Stimulated activated CD8-positive, alpha-beta memory T cell treated with anti-CD3 and anti-CD28 coated beads, Interleukin-7, amount 100 ng/mL, for 24 hours (primary cell): ENCODE measurements around the gene GINS3.

Experiments
- DNase-seq: peaks from one replicate; pipeline ENCODE4 v3.0.0-alpha.2; 2020; ENCODE audit warnings: low read depth

GINS3 gene

DNA sequence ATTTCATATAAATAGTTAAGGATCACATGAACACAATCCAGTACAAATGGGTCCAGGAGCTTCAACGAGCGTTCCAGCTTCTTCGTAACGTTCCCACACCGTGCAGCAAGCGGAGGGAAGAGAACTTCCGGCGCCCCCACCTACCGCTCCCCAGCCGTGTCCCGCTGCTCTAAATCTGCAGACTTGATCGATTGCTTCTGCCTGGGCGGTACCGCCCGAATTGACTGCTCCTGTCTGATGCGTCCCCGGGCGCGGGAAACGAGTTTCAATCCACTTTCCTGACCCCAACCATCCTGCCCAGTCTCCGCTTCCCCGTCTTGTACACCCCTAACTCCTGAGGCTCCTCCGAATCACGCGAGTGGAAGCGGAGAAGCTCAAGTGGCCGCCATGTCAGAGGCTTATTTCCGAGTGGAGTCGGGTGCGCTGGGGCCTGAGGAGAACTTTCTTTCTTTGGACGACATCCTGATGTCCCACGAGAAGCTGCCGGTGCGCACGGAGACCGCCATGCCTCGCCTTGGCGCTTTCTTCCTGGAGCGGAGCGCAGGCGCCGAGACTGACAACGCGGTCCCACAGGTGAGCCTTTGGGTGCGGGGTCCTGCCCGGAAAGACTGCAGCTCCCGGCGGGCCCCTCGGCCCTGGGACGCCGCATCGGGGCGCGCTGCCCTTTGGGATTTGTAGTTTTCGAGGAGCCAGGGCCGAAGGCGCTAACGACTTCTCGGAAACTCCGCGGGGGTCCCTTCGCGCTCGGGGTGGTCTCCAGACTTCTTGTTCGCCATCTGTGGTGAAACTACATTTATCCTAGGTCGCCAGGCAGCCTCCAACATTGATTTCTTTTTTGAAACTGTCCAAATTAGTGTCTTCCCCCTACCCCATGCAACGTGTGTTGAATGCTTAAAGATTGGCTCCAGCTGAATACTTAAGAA is at the start of gene GINS3:
TSS of gene GINS3 (plus strand) at position 257 of the 923 bp plus-strand sequence. CDS start at position 388, 131 bp downstream.
- DNase-seq = peak; percentile 75

DNA sequence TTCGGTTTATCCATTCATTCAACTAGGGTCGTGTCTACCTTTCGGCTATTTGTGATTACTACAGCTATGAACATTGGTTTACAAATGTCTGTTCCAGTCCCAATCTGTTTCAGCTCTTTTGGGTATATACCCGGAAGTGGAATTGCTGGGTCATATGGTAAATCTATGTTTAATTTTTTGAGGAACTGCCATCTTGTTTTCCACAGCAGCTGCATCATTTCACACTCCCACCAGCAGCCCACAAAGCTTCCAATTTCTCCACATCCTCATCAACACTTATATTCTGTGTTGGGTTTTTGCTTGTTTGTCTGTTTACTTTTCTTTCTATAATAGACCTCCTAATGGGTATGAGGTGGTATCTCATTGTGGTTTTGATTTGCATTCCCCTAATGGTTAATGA is 48.7 kb upstream of the GINS3 start:
- no peak for DNase-seq

DNA sequence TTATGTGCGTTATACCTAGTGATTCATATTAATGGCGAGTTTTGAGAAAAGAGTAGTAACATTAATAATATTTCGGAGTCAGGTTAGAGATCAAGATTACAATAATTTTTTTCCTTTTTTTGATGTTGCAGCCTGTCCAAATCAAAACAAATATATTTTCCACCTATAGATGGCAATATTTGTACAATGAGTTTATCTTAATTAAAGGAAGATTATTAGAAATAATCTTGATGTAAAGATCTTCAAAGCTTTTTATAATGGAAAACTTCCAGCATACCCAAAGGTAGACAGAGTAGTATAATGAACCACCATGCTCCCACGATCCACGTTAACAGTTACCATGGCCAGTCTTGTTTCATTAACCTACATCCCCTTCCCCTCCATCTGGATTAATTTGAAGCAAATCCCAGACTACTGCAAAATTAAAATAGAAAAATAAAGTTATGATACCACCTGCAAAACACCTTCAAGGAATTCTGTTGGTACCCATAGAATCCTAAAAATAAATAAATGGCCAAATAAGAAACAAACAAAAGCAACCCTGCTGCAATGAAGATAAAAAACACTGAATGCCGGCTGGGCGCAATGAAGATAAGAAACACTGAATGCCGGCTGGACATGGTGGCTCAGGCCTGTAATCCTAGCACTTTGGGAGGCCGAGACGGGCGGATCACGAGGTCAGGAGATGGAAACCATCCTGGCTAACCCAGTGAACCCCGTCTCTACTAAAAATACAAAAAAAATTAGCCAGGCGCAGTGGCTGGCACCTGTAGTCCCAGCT is 46.5 kb upstream of the GINS3 start:
- no peak for DNase-seq

DNA sequence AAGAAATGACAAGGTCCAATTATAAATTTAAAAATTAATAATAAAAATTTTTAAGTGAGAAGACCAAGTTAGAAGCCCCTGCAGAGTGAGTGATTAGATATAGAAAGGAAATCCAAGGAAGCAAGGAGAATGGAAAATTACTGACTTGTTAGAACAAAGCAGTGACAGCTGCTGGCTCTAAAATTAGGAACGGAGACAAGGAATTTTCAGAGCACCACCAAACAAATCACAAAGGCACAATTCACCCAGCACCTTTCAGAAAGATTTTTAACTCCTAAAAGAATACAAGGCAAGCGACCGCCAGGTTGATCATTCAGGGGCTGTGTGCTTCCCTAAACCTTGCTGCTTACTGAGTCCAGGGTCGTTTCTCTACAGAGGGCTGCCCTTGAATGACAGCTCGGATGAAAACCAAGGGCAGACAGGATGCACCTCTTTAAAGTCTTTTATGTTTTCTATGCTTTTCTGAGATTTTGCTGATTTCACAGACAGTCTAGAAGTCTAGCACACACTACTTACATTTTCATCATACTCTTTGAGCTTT is 45.4 kb upstream of the GINS3 start:
- DNase-seq = no peak

DNA sequence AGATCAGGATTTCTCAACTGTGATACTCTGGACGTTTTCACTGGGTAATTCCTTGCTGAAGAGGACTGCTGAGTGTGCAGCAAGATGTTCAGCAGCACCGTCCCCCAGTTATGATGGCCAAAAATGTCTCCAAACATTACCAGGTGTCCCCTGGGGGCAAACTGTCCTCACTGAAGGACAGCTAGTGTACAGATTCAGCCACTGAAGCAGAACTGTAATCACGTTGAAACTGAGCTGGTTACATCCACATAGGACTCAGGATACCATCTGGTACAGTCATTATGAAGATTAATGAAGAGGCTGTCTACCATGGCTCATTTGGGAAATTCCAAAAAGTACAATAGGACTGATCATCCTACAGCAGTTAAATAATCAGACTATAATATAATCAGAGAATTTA is 43.3 kb upstream of the GINS3 start:
- DNase-seq = no peak

DNA sequence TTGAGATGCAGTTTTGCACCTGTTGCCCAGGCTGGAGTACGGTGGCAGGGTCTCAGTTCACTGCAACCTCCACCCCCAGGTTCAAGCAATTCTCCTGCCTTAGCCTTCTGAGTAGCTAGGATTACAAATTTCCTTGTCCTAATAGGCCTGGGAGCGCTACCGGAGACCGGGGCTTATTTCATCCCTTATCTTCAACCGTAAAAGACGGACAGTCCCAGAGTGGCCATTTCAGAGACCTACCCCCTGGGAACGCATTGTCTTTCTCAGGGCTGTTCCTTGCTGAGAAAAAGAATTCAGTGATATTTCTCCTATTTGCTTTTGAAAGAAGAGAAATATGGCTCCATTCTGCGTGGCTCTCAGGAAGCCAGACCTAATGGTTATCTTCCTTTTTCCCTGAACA is 39.6 kb upstream of the GINS3 start:
- no peak for DNase-seq

DNA sequence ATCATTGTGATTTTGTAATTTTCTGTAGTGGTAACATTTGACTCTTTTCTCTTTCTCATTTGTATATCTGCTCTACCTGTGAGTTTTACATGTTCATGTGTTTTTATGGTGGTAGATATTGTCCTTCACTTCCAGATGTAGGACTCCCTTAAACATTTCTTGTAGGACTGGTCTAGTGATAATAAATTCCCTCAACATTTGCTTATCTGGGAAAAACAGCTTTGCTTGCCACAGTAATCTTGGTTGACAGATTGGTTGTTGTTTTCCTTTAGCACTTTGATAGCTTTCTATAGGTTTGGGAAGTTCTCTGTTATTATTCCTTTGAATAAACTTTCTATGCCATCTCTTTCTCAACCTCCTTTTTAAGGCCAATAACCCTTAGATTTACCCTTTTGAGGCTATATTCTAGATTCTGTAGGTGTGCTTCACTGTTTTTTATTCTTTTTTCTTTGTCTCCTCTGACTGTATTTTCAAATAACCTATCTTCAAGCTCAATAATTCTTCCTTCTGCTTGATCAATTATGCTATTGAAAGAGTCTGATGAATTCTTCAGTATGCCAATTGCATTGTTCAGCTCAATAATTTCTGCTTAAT is 32.1 kb upstream of the GINS3 start:
- no peak for DNase-seq

DNA sequence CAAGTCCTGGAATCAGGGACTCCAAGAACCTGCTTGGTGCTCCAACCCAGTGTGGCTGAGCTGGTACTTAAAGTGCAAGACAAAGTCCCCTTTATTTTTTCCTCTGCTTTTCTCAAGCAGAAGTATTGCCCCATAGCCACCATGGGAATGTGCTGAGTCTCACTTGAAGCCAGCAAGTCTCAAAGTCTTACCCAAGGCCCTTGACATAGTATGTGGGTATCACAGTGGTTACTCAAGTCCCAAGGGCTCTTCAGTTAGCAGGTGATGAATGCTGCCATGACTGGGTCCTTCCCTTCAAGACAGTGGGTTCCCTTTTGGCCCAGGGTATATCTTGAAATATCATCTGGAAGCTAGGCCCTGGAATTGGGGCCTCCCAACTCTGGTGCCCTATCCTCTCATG is 30.5 kb upstream of the GINS3 start:
- no peak for DNase-seq

DNA sequence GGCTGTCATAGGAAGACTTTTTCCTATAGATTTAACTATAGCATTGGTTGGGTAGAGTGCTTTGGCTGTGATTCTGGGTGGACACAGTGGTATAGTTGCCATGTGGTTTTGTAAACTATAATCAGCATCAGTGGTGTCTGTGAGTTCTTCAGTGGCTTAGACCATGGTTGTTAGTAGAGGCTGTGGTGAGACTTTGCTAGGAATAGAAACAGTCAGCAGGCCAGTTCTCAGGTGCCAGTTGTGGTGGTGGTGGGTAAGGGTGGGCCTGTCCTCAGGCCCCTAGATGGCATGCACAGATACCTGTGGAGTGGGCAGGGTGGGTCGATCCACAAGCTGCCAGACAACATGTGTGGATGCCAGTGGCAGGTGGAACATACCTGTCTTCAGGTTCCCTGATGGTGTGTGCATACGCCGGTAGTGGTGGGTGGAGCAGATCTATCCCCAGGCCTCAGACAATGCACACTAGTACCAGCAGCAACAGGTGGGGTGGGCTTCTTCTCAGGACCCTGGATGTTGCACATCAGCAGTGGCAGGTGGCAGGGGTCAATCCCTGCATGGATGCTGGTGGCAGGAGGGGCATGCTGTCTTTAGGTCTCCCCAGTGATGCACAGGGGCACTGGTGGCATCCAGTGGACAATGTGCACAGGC is 28.4 kb upstream of the GINS3 start:
- no peak for DNase-seq

DNA sequence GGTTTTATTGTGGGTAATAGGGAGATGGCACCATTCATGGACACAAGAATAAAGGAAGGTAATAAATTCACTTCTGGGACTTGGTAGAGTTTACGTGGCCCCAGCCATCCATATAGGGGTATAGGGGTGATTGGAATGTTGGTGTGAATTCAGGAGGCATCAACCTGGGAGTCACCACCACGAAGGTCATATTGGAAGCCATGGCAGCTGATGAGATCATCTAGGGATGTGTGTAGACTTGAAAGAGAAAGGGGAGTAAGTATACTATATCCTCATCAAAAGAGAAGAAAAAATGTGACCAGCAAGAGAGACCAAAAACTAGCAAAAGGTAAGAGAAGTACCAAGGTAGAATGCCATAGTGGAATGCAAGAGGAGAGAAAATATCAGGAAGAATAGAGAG is 26.6 kb upstream of the GINS3 start:
- DNase-seq = no peak

DNA sequence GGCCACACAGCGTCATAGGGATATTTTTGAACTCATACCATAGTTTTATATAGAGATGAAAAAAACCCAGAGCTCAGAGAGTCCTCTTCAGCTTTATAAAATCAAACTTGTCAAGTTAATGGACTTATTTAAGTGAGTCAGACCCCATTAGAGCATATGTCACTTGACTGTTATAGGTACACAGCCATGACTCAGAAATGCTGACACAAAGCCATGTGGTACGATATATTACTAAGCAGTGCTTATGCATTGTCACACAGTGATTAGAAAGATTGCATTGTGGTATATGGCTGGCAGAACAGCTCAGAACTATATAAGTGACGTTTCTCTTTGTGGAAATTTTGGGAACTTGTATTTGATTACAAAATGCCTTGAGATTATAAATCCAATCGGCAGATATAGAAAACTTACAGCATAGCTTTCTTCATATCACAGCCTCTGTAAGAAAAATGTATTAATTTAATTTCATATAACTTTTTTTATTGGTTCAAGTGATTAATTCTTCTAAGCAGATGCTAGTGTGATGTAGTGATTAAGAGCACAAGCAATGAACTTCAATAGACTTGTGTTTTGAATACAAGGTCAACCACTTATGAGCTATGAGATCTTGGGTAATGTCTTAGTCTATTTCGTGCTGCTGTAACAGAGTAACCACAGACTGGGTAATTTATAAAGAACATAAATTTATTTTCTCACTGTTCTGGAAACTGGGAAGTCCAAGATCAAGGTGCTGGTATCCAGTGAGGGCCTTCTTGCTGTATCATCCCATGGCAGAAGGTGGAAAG is 25.8 kb upstream of the GINS3 start:
- DNase-seq = no peak

DNA sequence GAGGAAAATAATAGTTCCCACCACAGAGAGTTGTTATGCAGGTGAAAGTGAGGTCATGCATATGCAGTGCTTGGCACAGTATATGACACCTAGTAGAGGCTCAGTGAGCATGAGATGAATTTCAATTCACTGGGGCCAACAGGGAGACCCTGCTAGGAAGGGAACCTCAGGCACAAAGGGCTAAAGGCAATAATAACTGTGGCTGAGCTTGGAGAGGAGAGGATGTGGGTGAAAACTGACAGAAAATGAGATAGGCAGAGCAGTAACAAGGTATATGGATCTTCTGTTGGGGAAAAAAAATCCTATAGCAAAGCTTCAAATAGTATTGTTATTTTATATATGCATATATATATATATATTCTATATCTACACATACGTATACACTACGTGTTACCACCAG is 25.0 kb upstream of the GINS3 start:
- no peak for DNase-seq

DNA sequence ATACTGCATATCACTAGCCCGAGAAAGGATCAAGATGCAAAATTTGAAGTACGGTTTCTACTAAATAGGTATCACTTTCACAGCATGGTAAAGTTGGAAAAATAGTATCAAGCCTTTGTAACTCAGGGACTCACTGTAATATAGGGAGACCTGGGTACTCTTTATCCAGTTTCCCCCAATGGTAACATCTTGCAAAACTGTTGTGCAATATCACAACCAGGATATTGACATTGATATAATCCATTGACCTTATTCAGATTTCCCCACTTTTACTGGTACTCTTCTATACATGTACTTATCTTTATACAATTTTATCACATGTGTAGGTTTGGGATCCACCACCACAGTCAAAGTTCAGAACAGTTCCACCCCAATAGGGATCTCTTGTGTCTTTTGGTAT is 20.4 kb upstream of the GINS3 start:
- DNase-seq = no peak

DNA sequence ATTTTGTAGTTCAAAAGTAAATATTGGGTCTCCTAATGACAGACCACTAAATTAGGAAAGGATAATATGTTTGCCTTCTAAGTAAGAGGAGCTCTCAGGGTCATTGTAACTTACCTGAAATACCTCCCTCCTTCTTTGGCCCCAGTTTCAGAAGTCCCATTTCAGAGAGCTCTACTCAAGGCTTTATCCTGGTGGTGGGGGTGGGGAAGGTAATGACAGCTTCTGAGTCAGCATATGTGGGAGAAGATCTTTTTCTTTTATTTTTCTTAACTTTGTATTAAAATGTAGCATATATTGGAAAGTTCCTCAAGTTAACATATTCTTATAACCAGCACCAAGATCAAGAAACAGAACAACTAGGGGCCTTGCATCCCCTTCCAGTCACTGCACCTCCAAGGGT is 16.9 kb upstream of the GINS3 start:
- DNase-seq = no peak

DNA sequence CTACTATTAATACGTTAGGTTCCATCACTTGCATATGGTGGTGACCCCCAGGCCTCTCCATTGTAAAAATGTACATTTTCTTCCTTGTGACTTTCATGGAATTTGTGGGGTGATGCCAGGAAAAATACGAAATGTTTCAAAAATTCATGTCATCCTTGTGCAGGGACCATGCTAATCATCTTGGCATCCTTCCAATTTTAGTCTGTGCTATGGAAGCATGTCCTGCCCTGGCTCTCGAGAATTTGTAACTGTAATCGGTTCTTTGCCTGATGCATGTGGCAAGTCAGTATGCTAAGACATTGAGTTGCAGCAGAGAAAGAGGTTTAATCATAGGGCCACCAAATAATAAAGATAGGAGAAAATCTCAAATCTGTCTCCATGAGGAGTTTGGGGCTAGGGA is 14.3 kb upstream of the GINS3 start:
- no peak for DNase-seq

DNA sequence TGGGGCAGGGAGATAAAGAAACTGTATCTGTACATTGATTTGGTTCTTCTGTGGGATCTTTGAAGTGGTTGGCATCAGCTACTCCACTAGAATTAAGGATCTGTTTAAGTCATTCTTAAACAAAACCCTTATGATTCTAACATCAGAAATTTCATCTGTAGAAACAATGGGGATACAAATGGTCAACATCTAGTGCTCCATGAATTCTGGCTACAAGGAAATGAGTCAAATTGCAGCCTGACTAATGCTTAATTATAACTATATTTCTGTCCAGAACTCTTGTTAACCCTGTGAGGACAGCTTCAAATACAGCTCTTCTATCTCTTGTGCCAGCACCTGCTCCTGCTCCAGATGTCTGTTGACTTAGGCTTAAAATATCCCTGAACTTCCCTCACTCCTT is 13.9 kb upstream of the GINS3 start:
- DNase-seq = no peak

DNA sequence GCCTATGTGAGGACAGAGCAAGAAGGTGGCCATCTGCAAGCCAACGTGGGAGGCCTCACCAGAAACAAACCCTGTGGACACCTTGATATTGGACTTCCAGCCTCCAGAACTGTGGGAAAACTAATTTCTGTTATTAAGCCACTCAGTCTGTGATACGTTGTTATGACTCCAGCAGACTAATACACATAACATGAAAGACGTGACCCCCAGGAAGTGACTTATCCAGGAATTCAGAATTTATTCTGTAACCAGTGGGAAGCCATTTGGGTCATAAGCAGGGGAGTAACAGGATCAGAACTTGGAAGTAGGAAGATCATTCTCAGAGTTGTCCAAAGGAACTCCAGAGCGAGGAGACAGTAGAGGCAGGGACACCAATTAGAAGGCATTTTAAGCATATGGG is 12.5 kb upstream of the GINS3 start:
- no peak for DNase-seq

DNA sequence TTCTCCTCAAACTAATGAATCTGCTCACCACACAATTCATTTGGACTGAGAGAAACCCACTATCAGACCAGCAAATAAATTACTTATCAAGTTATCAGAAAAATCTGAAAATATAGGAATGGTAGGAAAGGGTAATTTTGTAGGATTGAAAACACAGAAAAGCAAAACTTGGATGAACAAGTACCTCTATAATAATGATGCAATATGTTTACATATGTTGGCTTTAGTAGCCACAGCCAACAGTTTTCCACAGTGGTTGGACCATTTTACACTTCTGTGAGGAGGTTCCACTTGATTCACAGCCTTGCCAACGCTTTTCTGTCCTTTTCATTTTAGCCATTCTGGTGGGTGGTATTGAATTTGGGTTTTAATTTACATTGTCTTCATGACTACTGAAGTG is 10.6 kb upstream of the GINS3 start:
- DNase-seq = no peak

DNA sequence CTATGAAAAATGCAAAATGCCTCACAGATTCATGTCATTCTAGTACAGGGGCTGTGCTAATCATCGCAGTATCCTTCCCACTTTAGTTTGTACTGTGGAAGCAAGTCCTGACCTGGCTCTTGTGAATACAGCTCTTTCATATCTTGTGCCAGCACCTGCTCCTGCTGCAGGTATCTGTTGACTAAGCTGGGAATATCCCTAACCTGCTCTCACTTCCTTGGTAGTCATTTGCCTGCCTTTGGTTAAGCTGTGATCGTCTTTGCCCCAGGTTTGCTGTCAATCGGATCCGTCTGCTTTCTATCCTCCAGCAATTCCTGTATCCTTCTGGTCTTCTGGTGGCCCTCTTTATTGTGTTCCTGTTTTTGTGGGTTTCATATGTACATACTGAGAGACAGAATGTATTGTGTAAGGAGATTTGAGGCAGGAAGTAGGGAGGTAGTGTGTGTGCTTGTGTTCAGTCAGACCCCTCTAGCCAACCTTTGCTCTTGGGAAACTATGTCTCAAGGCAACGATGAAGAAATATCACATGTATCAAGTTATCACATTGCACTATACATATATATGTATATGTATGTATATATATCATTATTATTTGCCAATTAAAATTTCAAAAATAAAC is 7.7 kb upstream of the GINS3 start:
- no peak for DNase-seq

DNA sequence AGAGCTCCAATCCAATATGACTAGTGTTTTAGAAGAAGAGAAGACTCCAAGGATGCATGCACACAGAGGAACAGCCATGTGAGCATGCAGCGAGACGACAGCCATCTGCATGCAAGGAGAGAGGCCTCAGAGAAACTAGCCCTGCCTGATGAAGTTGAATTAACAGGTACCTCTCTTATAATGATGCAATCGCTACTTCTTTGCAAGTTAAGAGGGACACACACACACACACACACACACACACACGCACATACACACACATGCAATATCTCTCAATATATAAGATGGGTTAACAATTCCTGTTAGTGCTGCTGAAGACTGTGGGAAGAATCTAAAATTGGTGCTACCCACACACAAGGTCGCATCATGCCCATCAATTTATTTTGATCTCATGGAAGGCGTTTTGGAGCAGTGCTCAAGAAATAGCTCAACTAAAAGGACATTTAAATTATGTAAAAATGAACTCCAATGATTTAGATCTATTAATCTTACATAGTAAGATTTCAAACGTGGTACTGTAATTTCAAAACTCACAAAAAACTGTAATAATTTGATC is 7.0 kb upstream of the GINS3 start:
- DNase-seq = no peak

DNA sequence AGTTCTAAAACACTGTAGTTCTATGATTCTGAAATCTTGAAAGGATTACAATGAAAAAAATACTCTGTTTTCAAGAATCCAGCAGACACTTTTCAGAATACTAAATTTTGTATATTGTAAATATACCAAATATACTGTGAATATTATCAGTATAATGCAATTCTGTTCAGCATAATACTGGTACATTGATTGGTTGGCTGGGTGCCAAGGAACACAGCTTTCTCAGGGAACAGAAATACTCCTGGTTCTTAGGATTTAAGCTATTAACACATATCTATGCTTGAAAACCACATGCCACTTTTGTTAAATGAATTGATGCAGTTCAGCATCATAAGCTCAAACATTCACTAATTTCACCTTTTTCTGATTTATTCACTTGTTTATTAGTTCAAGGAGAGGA is 2.5 kb upstream of the GINS3 start:
- DNase-seq = no peak
